ENCODE data around the gene DYNC1LI1. TPM values are rescaled to one million over a fixed set of nuclear protein-coding genes. Genes with fewer than 3 reads are reported as not detected.

The DYNC1LI1 gene
- total RNA-seq, 1 experiment from 2014 or later, result 36.9 TPM

- H3K36me3 ChIP-seq (ENCODE audit: insufficient read depth, low read length), result no peaks in the 10 kb centered on the region
- H3K79me2 ChIP-seq (ENCODE audit: low read length), result no peaks in the 10 kb centered on the region
- no peaks in the 10 kb centered on the region for H3K9me3 ChIP-seq (ENCODE audit: low read length)
- peak overlapping the region; percentile 62 for H3K9ac ChIP-seq (ENCODE audit: low read length)
- no peaks in the 10 kb centered on the region for H4K20me1 ChIP-seq (ENCODE audit: insufficient read depth, low read depth, low read length)
- H2AFZ ChIP-seq (ENCODE audit: low read length), result peak overlapping the region; percentile 96
- no peaks in the 10 kb centered on the region for H3K9me2 ChIP-seq (replicated peaks; ENCODE audit: insufficient read depth, low read length)
- H3K4me2 ChIP-seq (ENCODE audit: low read depth, low read length, poor library complexity, severe bottlenecking), result peak overlapping the region; percentile 59
- H3K27me3 ChIP-seq (ENCODE audit: low read length), result no peaks in the 10 kb centered on the region
- peak overlapping the region; percentile 52 for H3K4me3 ChIP-seq (ENCODE audit: low read length)
- H3K27ac ChIP-seq (ENCODE audit: low read length), result peak overlapping the region; percentile 48; the same call in 1 of the 2 replicates
- DNase-seq, result peak; percentile 77
- peaks cover 21% of the 10 kb centered on the region for H3K4me1 ChIP-seq (ENCODE audit: low read length)
Observed at GRCh38 chr3:32577581-32578556, 7.2 kb upstream of the DYNC1LI1 start.

- no peaks in the 10 kb centered on the region for H3K27me3 ChIP-seq (ENCODE audit: low read length)
- H2AFZ ChIP-seq (ENCODE audit: low read length), result peak overlapping the region; percentile 96
- no peak for DNase-seq
- H3K9me2 ChIP-seq (replicated peaks; ENCODE audit: insufficient read depth, low read length), result no peaks in the 10 kb centered on the region
- no peaks in the 10 kb centered on the region for H4K20me1 ChIP-seq (ENCODE audit: insufficient read depth, low read depth, low read length)
- peaks cover 21% of the 10 kb centered on the region for H3K4me1 ChIP-seq (ENCODE audit: low read length)
- H3K4me3 ChIP-seq (ENCODE audit: low read length), result peak overlapping the region; percentile 52
- no peaks in the 10 kb centered on the region for H3K36me3 ChIP-seq (ENCODE audit: insufficient read depth, low read length)
- peak overlapping the region; percentile 59 for H3K4me2 ChIP-seq (ENCODE audit: low read depth, low read length, poor library complexity, severe bottlenecking)
- no peaks in the 10 kb centered on the region for H3K9me3 ChIP-seq (ENCODE audit: low read length)
- H3K79me2 ChIP-seq (ENCODE audit: low read length), result no peaks in the 10 kb centered on the region
- H3K9ac ChIP-seq (ENCODE audit: low read length), result peak overlapping the region; percentile 62
- H3K27ac ChIP-seq (ENCODE audit: low read length), result peak overlapping the region; percentile 48; the same call in 1 of the 2 replicates
Observed at GRCh38 chr3:32577174-32577573, 6.5 kb upstream of the DYNC1LI1 start.

- no peaks in the 10 kb centered on the region for H3K9me3 ChIP-seq (ENCODE audit: low read length)
- no peaks in the 10 kb centered on the region for H4K20me1 ChIP-seq (ENCODE audit: insufficient read depth, low read depth, low read length)
- peaks cover 21% of the 10 kb centered on the region for H3K4me1 ChIP-seq (ENCODE audit: low read length)
- no peaks in the 10 kb centered on the region for H3K27me3 ChIP-seq (ENCODE audit: low read length)
- H2AFZ ChIP-seq (ENCODE audit: low read length), result no peak overlapping the region
- DNase-seq, result no peak
- H3K36me3 ChIP-seq (ENCODE audit: insufficient read depth, low read length), result no peaks in the 10 kb centered on the region
- no peak overlapping the region for H3K27ac ChIP-seq (ENCODE audit: low read length)
- H3K4me2 ChIP-seq (ENCODE audit: low read depth, low read length, poor library complexity, severe bottlenecking), result no peak overlapping the region
- H3K9ac ChIP-seq (ENCODE audit: low read length), result no peak overlapping the region
- peaks cover under 1% of the 10 kb centered on the region for H3K79me2 ChIP-seq (ENCODE audit: low read length)
- H3K4me3 ChIP-seq (ENCODE audit: low read length), result no peak overlapping the region
- no peaks in the 10 kb centered on the region for H3K9me2 ChIP-seq (replicated peaks; ENCODE audit: insufficient read depth, low read length)
Observed at GRCh38 chr3:32575451-32576113, 4.9 kb upstream of the DYNC1LI1 start.

- no peaks in the 10 kb centered on the region for H3K27me3 ChIP-seq (ENCODE audit: low read length)
- H3K4me2 ChIP-seq (ENCODE audit: low read depth, low read length, poor library complexity, severe bottlenecking), result peak overlapping the region; percentile 74
- DNase-seq, result no peak
- H3K27ac ChIP-seq (ENCODE audit: low read length), result no peak overlapping the region
- H3K79me2 ChIP-seq (ENCODE audit: low read length), result peaks cover 40% of the 10 kb centered on the region
- peak overlapping the region; percentile 77 for H2AFZ ChIP-seq (ENCODE audit: low read length)
- no peaks in the 10 kb centered on the region for H3K9me2 ChIP-seq (replicated peaks; ENCODE audit: insufficient read depth, low read length)
- H3K9ac ChIP-seq (ENCODE audit: low read length), result peak overlapping the region; percentile 99
- H3K9me3 ChIP-seq (ENCODE audit: low read length), result no peaks in the 10 kb centered on the region
- H3K36me3 ChIP-seq (ENCODE audit: insufficient read depth, low read length), result peaks cover 10% of the 10 kb centered on the region; the same call in 1 of the 2 replicates
- H4K20me1 ChIP-seq (ENCODE audit: insufficient read depth, low read depth, low read length), result peaks cover 15% of the 10 kb centered on the region
- H3K4me1 ChIP-seq (ENCODE audit: low read length), result peaks cover 28% of the 10 kb centered on the region
- peak overlapping the region; percentile 97 for H3K4me3 ChIP-seq (ENCODE audit: low read length)
Observed at GRCh38 chr3:32571192-32571485, 481 bp upstream of the DYNC1LI1 start.

- peak; percentile 78 for DNase-seq
- H3K9me3 ChIP-seq (ENCODE audit: low read length), result no peaks in the 10 kb centered on the region
- peak overlapping the region; percentile 90 for H2AFZ ChIP-seq (ENCODE audit: low read length)
- H3K4me2 ChIP-seq (ENCODE audit: low read depth, low read length, poor library complexity, severe bottlenecking), result peak overlapping the region; percentile 74
- H3K79me2 ChIP-seq (ENCODE audit: low read length), result peaks cover 54% of the 10 kb centered on the region
- H4K20me1 ChIP-seq (ENCODE audit: insufficient read depth, low read depth, low read length), result peaks cover 15% of the 10 kb centered on the region
- peak overlapping the region; percentile 79 for H3K27ac ChIP-seq (ENCODE audit: low read length)
- no peaks in the 10 kb centered on the region for H3K27me3 ChIP-seq (ENCODE audit: low read length)
- H3K9me2 ChIP-seq (replicated peaks; ENCODE audit: insufficient read depth, low read length), result no peaks in the 10 kb centered on the region
- peaks cover 18% of the 10 kb centered on the region; the same call in 1 of the 2 replicates for H3K36me3 ChIP-seq (ENCODE audit: insufficient read depth, low read length)
- H3K4me1 ChIP-seq (ENCODE audit: low read length), result peaks cover 28% of the 10 kb centered on the region
- peak overlapping the region; percentile 97 for H3K4me3 ChIP-seq (ENCODE audit: low read length)
- H3K9ac ChIP-seq (ENCODE audit: low read length), result peak overlapping the region; percentile 99
Observed at GRCh38 chr3:32569540-32570420, 878 bp downstream of the DYNC1LI1 start.

GRCh38 chr3:32568953-32569352 is 1.7 kb downstream of the DYNC1LI1 start:
- DNase-seq, result no peak
- Histone ChIP-seq H4K20me1 (ENCODE audit: insufficient read depth, low read depth, low read length) (peaks cover 15% of the 10 kb centered on the region), H3K79me2 (ENCODE audit: low read length) (peaks cover 62% of the 10 kb centered on the region), H3K4me2 (ENCODE audit: low read depth, low read length, poor library complexity, severe bottlenecking) (peak overlapping the region; percentile 74), H2AFZ (ENCODE audit: low read length) (no peak overlapping the region), H3K9me2 (replicated peaks; ENCODE audit: insufficient read depth, low read length) (no peaks in the 10 kb centered on the region), H3K9me3 (ENCODE audit: low read length) (no peaks in the 10 kb centered on the region), H3K4me3 (ENCODE audit: low read length) (peak overlapping the region; percentile 97), H3K27me3 (ENCODE audit: low read length) (no peaks in the 10 kb centered on the region), H3K4me1 (ENCODE audit: low read length) (peaks cover 28% of the 10 kb centered on the region), H3K27ac (ENCODE audit: low read length) (0 out of 2 replicates have a peak overlapping the region, but pooled peaks have one; percentile 79), H3K36me3 (ENCODE audit: insufficient read depth, low read length) (peaks cover 20% of the 10 kb centered on the region; the same call in 1 of the 2 replicates), H3K9ac (ENCODE audit: low read length) (peak overlapping the region; percentile 99)

- Histone ChIP-seq H3K4me1 (ENCODE audit: low read length) (peaks cover 14% of the 10 kb centered on the region), H3K4me2 (ENCODE audit: low read depth, low read length, poor library complexity, severe bottlenecking) (no peak overlapping the region), H3K36me3 (ENCODE audit: insufficient read depth, low read length) (peaks cover 23% of the 10 kb centered on the region; the same call in 1 of the 2 replicates), H3K9me2 (replicated peaks; ENCODE audit: insufficient read depth, low read length) (no peaks in the 10 kb centered on the region), H4K20me1 (ENCODE audit: insufficient read depth, low read depth, low read length) (peaks cover 9% of the 10 kb centered on the region), H3K27ac (ENCODE audit: low read length) (no peak overlapping the region), H2AFZ (ENCODE audit: low read length) (no peak overlapping the region), H3K4me3 (ENCODE audit: low read length) (no peak overlapping the region), H3K9me3 (ENCODE audit: low read length) (no peaks in the 10 kb centered on the region), H3K79me2 (ENCODE audit: low read length) (peaks cover 95% of the 10 kb centered on the region), H3K9ac (ENCODE audit: low read length) (no peak overlapping the region), H3K27me3 (ENCODE audit: low read length) (no peaks in the 10 kb centered on the region)
- no peak for DNase-seq
Observed at GRCh38 chr3:32564195-32564594, 6.5 kb downstream of the DYNC1LI1 start.
